ENCODE data around the gene CNOT10. TPM values are rescaled to one million over a fixed set of nuclear protein-coding genes. Genes with fewer than 3 reads are reported as not detected.

The CNOT10 gene
- polyA plus RNA-seq, 1 of the 3 experiments (the other 2 are of a cell fraction): 23.5 TPM

DNA sequence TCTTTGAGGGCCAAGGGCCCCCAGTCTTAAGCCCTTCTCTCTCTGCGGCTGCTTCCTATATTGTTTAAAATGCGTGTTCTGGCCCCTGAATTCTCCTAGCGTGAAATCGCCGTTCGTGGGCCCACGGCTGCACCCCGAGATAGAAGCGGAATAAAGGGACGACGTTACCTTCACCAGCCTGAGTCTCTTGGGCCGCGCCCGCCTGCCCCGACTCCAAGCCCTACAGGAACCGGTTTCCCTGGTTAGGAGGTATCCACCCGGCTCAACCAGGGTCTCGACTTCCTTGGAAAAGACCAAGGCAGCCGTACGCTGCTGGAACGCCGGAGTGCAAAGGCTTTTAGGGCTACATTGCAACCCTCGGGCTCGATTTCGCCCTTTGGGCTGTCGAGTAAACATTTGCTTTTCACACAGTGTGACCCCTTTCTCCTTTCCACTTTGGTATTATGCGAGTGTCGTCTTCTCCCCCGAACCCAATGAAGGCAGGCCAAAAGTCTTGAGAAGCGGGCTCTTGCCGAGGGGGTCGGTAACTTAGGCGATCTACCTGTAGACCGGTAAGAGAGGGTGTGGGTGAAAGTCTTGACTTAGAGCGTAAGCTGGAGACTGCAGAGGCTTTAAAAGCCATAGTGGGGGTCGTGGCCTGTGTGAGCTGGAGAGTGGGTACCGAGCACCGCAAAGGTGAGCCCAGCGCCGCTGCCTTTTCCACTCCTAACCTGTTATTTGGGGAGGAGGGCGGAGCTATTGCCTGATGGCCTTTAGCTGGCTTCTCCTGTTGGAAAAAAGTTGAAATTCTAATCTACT is 134.8 kb downstream of the CNOT10 start:
- Histone ChIP-seq H3K9me2 (no peaks in the 10 kb centered on the region), H3K4me1 (ENCODE audit: control insufficient read depth in 1 of 2, insufficient read depth in 2 of 2, low read depth in 1 of 2, low read length in 1 of 2) (no peaks in the 10 kb centered on the region; a peak in 1 of 4 replicates), H4K20me1 (ENCODE audit: insufficient read depth) (no peaks in the 10 kb centered on the region), H2AFZ (ENCODE audit: low read depth) (no peak overlapping the region), H3K4me2 (no peak overlapping the region), H3F3A (replicated peaks; ENCODE audit: insufficient read depth) (no peaks in the 10 kb centered on the region), H3K27ac (ENCODE audit: low read depth in 2 of 2, low read length in 1 of 2) (no peak overlapping the region), H3K79me2 (ENCODE audit: insufficient read depth) (no peaks in the 10 kb centered on the region), H3K27me3 (ENCODE audit: insufficient read depth) (peaks cover 75% of the 10 kb centered on the region), H3K9ac (no peak overlapping the region), H3K9me3 (no peaks in the 10 kb centered on the region), H3K36me3 (replicated peaks in 1 of 2; ENCODE audit: control insufficient read depth in 1 of 2, insufficient read depth in 2 of 2, low read length in 1 of 2) (no peaks in the 10 kb centered on the region), H3K4me3 (ENCODE audit: low read depth in 2 of 2, low read length in 1 of 2) (no peak overlapping the region)
- no peak for DNase-seq
- ChIA-PET POLR2A (no interaction called here), CTCF (interaction anchor here (1.3 to 1.8 kb wide), 3 partner anchors 12 to 255 kb away, joined by 3 to 4 read pairs (median 3); no protein-coding TSS in a partner anchor)
- TF ChIP-seq, protein P1, sequence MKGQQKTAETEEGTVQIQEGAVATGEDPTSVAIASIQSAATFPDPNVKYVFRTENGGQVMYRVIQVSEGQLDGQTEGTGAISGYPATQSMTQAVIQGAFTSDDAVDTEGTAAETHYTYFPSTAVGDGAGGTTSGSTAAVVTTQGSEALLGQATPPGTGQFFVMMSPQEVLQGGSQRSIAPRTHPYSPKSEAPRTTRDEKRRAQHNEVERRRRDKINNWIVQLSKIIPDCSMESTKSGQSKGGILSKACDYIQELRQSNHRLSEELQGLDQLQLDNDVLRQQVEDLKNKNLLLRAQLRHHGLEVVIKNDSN (IDR thresholded peaks at IDR 0.05; ENCODE audit: borderline replicate concordance, low read depth): no peak
- TF ChIP-seq GATA2 (CRISPR knock-in tag; IDR thresholded peaks at IDR 0.05): no peak
- TF ChIP-seq, protein P2, sequence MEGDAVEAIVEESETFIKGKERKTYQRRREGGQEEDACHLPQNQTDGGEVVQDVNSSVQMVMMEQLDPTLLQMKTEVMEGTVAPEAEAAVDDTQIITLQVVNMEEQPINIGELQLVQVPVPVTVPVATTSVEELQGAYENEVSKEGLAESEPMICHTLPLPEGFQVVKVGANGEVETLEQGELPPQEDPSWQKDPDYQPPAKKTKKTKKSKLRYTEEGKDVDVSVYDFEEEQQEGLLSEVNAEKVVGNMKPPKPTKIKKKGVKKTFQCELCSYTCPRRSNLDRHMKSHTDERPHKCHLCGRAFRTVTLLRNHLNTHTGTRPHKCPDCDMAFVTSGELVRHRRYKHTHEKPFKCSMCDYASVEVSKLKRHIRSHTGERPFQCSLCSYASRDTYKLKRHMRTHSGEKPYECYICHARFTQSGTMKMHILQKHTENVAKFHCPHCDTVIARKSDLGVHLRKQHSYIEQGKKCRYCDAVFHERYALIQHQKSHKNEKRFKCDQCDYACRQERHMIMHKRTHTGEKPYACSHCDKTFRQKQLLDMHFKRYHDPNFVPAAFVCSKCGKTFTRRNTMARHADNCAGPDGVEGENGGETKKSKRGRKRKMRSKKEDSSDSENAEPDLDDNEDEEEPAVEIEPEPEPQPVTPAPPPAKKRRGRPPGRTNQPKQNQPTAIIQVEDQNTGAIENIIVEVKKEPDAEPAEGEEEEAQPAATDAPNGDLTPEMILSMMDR (IDR thresholded peaks at IDR 0.05): no peak
- no peak for TF ChIP-seq GABPA (IDR thresholded peaks at IDR 0.05; ENCODE audit: low read depth)
- TF ChIP-seq, protein P3, sequence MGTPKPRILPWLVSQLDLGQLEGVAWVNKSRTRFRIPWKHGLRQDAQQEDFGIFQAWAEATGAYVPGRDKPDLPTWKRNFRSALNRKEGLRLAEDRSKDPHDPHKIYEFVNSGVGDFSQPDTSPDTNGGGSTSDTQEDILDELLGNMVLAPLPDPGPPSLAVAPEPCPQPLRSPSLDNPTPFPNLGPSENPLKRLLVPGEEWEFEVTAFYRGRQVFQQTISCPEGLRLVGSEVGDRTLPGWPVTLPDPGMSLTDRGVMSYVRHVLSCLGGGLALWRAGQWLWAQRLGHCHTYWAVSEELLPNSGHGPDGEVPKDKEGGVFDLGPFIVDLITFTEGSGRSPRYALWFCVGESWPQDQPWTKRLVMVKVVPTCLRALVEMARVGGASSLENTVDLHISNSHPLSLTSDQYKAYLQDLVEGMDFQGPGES (IDR thresholded peaks at IDR 0.05; ENCODE audit: low read depth, low read length): no peak
- TF ChIP-seq TEAD4 (IDR thresholded peaks at IDR 0.05; ENCODE audit: borderline replicate concordance, insufficient read depth): no peak
- TF ChIP-seq FOXJ3 (CRISPR knock-in tag; IDR thresholded peaks at IDR 0.05): no peak
- TF ChIP-seq MEF2A (IDR thresholded peaks at IDR 0.05; ENCODE audit: borderline replicate concordance, low read depth): no peak
- WGBS (ENCODE audit: low lambda C conversion rate): 88% methylated on average over 39 of the region's 41 CpGs

DNA sequence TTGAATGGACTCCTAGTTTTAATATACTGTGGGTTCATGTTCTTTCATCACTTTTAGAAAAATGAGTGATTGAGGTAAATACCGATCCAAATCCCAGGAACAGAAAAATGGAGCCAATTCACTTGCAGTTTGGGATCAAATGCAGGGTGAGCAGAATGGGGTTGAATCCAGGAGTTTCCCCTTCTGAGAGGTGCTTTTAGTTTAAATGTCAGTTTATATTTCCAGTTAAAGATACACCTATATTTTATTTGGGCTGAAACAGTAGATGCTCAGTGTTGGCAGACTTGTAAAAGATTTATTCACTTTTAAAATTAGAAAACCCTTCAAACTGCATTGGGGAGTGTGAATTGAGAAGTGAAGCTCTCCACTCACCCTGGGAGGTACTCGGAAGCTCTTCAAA is 135.4 kb downstream of the CNOT10 start:
- Histone ChIP-seq H3K4me2 (no peak overlapping the region), H3K9ac (no peak overlapping the region), H3K4me3 (ENCODE audit: low read depth in 2 of 2, low read length in 1 of 2) (no peak overlapping the region), H3K36me3 (replicated peaks in 1 of 2; ENCODE audit: control insufficient read depth in 1 of 2, insufficient read depth in 2 of 2, low read length in 1 of 2) (no peaks in the 10 kb centered on the region), H2AFZ (ENCODE audit: low read depth) (no peak overlapping the region), H3K79me2 (ENCODE audit: insufficient read depth) (no peaks in the 10 kb centered on the region), H3K27me3 (ENCODE audit: insufficient read depth) (peaks cover 73% of the 10 kb centered on the region), H3K4me1 (ENCODE audit: control insufficient read depth in 1 of 2, insufficient read depth in 2 of 2, low read depth in 1 of 2, low read length in 1 of 2) (no peaks in the 10 kb centered on the region; a peak in 1 of 4 replicates), H3K9me2 (no peaks in the 10 kb centered on the region), H3K9me3 (no peaks in the 10 kb centered on the region), H3F3A (replicated peaks; ENCODE audit: insufficient read depth) (no peaks in the 10 kb centered on the region), H4K20me1 (ENCODE audit: insufficient read depth) (no peaks in the 10 kb centered on the region), H3K27ac (ENCODE audit: low read depth in 2 of 2, low read length in 1 of 2) (no peak overlapping the region)
- no peak for TF ChIP-seq SMC3 (IDR thresholded peaks at IDR 0.05; ENCODE audit: low read depth, low read length)
- no peak for TF ChIP-seq RFX5 (IDR thresholded peaks at IDR 0.05; ENCODE audit: low read length)
- TF ChIP-seq MXI1 (IDR thresholded peaks at IDR 0.05; ENCODE audit: low read depth, low read length): no peak
- no peak for TF ChIP-seq FOSL2 (IDR thresholded peaks at IDR 0.05; ENCODE audit: borderline replicate concordance, low read depth)
- TF ChIP-seq ELF1 (IDR thresholded peaks at IDR 0.05): no peak
- TF ChIP-seq TCF12 (IDR thresholded peaks at IDR 0.05): no peak
- TF ChIP-seq, protein P4, sequence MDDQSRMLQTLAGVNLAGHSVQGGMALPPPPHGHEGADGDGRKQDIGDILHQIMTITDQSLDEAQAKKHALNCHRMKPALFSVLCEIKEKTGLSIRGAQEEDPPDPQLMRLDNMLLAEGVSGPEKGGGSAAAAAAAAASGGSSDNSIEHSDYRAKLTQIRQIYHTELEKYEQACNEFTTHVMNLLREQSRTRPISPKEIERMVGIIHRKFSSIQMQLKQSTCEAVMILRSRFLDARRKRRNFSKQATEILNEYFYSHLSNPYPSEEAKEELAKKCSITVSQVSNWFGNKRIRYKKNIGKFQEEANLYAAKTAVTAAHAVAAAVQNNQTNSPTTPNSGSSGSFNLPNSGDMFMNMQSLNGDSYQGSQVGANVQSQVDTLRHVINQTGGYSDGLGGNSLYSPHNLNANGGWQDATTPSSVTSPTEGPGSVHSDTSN (IDR thresholded peaks at IDR 0.05): no peak
- DNase-seq: no peak
- ChIA-PET CTCF (interaction anchor here (1.3 to 1.8 kb wide), 3 partner anchors 11 to 254 kb away, joined by 3 to 4 read pairs (median 3); no protein-coding TSS in a partner anchor), POLR2A (no interaction called here)
- WGBS (ENCODE audit: low lambda C conversion rate): 70% methylated on average over 2 of the region's 2 CpGs
